ENCODE measurements around the gene EGLN3.
"Not testable (repeated sequence)": the region's sequence is repeated elsewhere in the genome, so short reads cannot be mapped to it uniquely, and the experiment has no call there.

EGLN3 gene

DNA sequence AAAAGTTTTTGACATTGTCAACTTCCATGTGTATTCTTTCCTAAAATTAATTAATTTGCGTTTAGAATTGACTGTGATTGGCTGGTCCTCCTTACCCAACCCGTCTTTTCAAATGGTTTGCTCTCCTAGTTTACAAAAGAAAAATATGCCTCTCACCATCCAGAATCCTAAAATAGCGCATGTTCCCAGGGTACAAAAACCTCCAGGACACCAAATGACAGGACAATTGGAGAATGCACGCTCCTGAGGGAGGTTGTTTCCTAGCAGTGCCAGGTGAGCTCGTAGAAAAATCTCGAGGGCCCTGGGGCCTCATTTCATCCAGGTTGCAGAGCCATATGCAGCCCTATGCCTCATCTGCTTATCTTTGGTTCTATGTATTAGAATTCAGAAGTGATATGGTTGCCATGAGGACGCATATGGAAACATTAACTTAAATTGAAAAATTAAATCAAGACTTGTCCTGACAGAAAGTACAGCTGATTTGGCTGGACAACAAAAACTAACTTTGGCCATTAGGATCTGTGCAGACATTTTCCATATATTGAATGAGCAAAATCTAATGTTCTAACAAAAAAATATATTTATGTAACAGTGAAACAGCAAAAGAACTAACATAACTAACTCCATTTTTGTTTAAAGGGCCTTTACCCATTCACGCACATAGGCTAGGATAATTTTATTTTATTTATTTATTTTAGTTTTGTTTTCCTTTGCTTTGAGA is 28.2 kb upstream of the EGLN3 start:
- POLR2A ChIA-PET, result no interaction called here
- Histone ChIP-seq H3K9me3 (ENCODE audit: control insufficient read depth, insufficient read depth, low read depth, low read length) (no peaks in the 10 kb centered on the region), H3K4me3 (ENCODE audit: low read depth, low read length) (no peak overlapping the region), H3K27ac (ENCODE audit: extremely low read depth, low read depth, low read length) (no peak overlapping the region), H3K36me3 (ENCODE audit: control insufficient read depth in 2 of 2, insufficient read depth in 1 of 2, low read length in 2 of 2) (no peaks in the 10 kb centered on the region), H3K4me1 (ENCODE audit: control insufficient read depth, insufficient read depth, low read length) (no peaks in the 10 kb centered on the region)
- CTCF ChIA-PET, result no interaction called here
- TF ChIP-seq ZNF768 (tag by site-specific recombination; IDR thresholded peaks at IDR 0.05) (no peak), ZNF548 (tag by site-specific recombination; IDR thresholded peaks at IDR 0.05) (no peak), ZNF658 (tag by site-specific recombination; IDR thresholded peaks at IDR 0.05) (no peak), ZNF514 (tag by site-specific recombination; IDR thresholded peaks at IDR 0.05) (no peak), KLF10 (tag by site-specific recombination; IDR thresholded peaks at IDR 0.05) (no peak), ZNF423 (tag by site-specific recombination; IDR thresholded peaks at IDR 0.05) (no peak), ZNF302 (tag by site-specific recombination; IDR thresholded peaks at IDR 0.05; ENCODE audit: low read depth) (no peak)
- TF ChIP-seq, protein P1, sequence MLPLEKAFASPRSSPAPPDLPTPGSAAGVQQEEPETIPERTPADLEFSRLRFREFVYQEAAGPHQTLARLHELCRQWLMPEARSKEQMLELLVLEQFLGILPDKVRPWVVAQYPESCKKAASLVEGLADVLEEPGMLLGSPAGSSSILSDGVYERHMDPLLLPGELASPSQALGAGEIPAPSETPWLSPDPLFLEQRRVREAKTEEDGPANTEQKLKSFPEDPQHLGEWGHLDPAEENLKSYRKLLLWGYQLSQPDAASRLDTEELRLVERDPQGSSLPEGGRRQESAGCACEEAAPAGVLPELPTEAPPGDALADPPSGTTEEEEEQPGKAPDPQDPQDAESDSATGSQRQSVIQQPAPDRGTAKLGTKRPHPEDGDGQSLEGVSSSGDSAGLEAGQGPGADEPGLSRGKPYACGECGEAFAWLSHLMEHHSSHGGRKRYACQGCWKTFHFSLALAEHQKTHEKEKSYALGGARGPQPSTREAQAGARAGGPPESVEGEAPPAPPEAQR (tag by site-specific recombination; IDR thresholded peaks at IDR 0.05), result no peak
- TF ChIP-seq, protein P2, sequence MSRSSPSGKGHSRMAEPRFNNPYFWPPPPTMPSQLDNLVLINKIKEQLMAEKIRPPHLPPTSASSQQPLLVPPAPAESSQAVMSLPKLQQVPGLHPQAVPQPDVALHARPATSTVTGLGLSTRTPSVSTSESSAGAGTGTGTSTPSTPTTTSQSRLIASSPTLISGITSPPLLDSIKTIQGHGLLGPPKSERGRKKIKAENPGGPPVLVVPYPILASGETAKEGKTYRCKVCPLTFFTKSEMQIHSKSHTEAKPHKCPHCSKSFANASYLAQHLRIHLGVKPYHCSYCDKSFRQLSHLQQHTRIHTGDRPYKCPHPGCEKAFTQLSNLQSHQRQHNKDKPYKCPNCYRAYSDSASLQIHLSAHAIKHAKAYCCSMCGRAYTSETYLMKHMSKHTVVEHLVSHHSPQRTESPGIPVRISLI (tag by site-specific recombination; IDR thresholded peaks at IDR 0.05), result no peak

- Histone ChIP-seq H3K4me1 (ENCODE audit: control insufficient read depth, insufficient read depth, low read length) (no peaks in the 10 kb centered on the region), H3K36me3 (ENCODE audit: control insufficient read depth in 2 of 2, insufficient read depth in 1 of 2, low read length in 2 of 2) (no peaks in the 10 kb centered on the region), H3K9me3 (ENCODE audit: control insufficient read depth, insufficient read depth, low read depth, low read length) (no peaks in the 10 kb centered on the region), H3K4me3 (ENCODE audit: low read depth, low read length) (no peak overlapping the region), H3K27ac (ENCODE audit: extremely low read depth, low read depth, low read length) (no peak overlapping the region)
- TF ChIP-seq ZNF350 (tag by site-specific recombination; IDR thresholded peaks at IDR 0.05), result no peak
- ChIA-PET POLR2A (interaction anchor here (0.9 kb wide), 1 partner anchor 10 kb away, joined by 3 read pairs; no protein-coding TSS in a partner anchor), CTCF (interaction anchor here (1.0 kb wide), 1 partner anchor 255 kb away, joined by 3 read pairs; no protein-coding TSS in a partner anchor)
These were observed 21.8 kb upstream of the EGLN3 start for GRCh38 chr14:33972583-33973081.

- POLR2A ChIA-PET, result not testable (repeated sequence)
These were observed 19.0 kb upstream of the EGLN3 start for GRCh38 chr14:33969846-33970245.

DNA sequence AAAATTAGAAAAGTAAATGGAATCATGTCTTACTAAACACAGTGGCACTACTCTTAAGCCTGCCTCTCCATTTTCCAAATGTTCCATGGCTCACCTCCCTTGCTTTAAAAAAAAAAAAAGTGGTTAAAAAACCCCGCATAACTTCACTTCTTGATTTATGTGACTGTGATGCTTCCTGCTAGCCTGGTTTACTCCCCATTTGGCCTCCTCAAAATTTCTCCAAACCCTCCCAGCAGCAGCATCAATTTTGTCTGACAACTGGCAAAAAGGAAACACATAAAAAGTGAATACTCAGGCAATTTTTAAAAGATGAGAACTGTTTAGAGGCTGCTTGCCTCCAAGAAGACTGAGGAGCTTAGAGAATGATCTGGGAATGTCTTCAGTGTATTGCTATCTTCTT is 17.8 kb upstream of the EGLN3 start:
- POLR2A ChIA-PET, result no interaction called here
- CTCF ChIA-PET, result interaction anchor here (0.6 kb wide), 1 partner anchor 47 kb away, joined by 4 read pairs; no protein-coding TSS in a partner anchor
- no peak for TF ChIP-seq ZSCAN16 (tag by site-specific recombination; IDR thresholded peaks at IDR 0.05)
- no peak for TF ChIP-seq ZNF654 (tag by site-specific recombination; IDR thresholded peaks at IDR 0.05; ENCODE audit: low read depth)
- no peak for TF ChIP-seq MZF1 (tag by site-specific recombination; IDR thresholded peaks at IDR 0.05; ENCODE audit: borderline replicate concordance)
- TF ChIP-seq ZNF624 (tag by site-specific recombination; IDR thresholded peaks at IDR 0.05), result no peak
- TF ChIP-seq, protein P3, sequence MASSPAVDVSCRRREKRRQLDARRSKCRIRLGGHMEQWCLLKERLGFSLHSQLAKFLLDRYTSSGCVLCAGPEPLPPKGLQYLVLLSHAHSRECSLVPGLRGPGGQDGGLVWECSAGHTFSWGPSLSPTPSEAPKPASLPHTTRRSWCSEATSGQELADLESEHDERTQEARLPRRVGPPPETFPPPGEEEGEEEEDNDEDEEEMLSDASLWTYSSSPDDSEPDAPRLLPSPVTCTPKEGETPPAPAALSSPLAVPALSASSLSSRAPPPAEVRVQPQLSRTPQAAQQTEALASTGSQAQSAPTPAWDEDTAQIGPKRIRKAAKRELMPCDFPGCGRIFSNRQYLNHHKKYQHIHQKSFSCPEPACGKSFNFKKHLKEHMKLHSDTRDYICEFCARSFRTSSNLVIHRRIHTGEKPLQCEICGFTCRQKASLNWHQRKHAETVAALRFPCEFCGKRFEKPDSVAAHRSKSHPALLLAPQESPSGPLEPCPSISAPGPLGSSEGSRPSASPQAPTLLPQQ (tag by site-specific recombination; IDR thresholded peaks at IDR 0.05), result no peak
- TF ChIP-seq, protein P4, sequence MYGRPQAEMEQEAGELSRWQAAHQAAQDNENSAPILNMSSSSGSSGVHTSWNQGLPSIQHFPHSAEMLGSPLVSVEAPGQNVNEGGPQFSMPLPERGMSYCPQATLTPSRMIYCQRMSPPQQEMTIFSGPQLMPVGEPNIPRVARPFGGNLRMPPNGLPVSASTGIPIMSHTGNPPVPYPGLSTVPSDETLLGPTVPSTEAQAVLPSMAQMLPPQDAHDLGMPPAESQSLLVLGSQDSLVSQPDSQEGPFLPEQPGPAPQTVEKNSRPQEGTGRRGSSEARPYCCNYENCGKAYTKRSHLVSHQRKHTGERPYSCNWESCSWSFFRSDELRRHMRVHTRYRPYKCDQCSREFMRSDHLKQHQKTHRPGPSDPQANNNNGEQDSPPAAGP (tag by site-specific recombination; IDR thresholded peaks at IDR 0.05), result no peak
- TF ChIP-seq ZNF350 (tag by site-specific recombination; IDR thresholded peaks at IDR 0.05), result no peak
- TF ChIP-seq ZNF423 (tag by site-specific recombination; IDR thresholded peaks at IDR 0.05), result no peak
- no peak for TF ChIP-seq ZIC2 (tag by site-specific recombination; IDR thresholded peaks at IDR 0.05)
- no peak for TF ChIP-seq ZNF248 (tag by site-specific recombination; IDR thresholded peaks at IDR 0.05)
- TF ChIP-seq ZNF48 (tag by site-specific recombination; IDR thresholded peaks at IDR 0.05), result no peak
- TF ChIP-seq ZNF621 (tag by site-specific recombination; IDR thresholded peaks at IDR 0.05), result no peak

More at GRCh38 chr14:33969846-33970245, 19.0 kb upstream of the EGLN3 start:
- H3K4me1 ChIP-seq (ENCODE audit: control insufficient read depth, insufficient read depth, low read length); H3K9me3 ChIP-seq (ENCODE audit: control insufficient read depth, insufficient read depth, low read depth, low read length); H3K4me3 ChIP-seq (ENCODE audit: low read depth, low read length); CTCF ChIA-PET; H3K36me3 ChIP-seq (ENCODE audit: control insufficient read depth in 2 of 2, insufficient read depth in 1 of 2, low read length in 2 of 2); H3K27ac ChIP-seq (ENCODE audit: extremely low read depth, low read depth, low read length): not testable (repeated sequence)

More for the DNA sequence above, 17.8 kb upstream of the EGLN3 start:
- H3K36me3 ChIP-seq (ENCODE audit: control insufficient read depth in 2 of 2, insufficient read depth in 1 of 2, low read length in 2 of 2), result no peaks in the 10 kb centered on the region
- H3K9me3 ChIP-seq (ENCODE audit: control insufficient read depth, insufficient read depth, low read depth, low read length), result no peaks in the 10 kb centered on the region
- no peak overlapping the region for H3K4me3 ChIP-seq (ENCODE audit: low read depth, low read length)
- H3K27ac ChIP-seq (ENCODE audit: extremely low read depth, low read depth, low read length), result no peak overlapping the region
- H3K4me1 ChIP-seq (ENCODE audit: control insufficient read depth, insufficient read depth, low read length), result no peaks in the 10 kb centered on the region

All from HEK293 (cell line).